ENCODE results near the gene OAS2. TPM values are rescaled to one million over a fixed set of nuclear protein-coding genes. Genes with fewer than 3 reads are reported as not detected.

Gene OAS2
- polyA plus RNA-seq, 2 of the 4 experiments (the other 2 are of a cell fraction), result 0.05 to 0.19 TPM

DNA sequence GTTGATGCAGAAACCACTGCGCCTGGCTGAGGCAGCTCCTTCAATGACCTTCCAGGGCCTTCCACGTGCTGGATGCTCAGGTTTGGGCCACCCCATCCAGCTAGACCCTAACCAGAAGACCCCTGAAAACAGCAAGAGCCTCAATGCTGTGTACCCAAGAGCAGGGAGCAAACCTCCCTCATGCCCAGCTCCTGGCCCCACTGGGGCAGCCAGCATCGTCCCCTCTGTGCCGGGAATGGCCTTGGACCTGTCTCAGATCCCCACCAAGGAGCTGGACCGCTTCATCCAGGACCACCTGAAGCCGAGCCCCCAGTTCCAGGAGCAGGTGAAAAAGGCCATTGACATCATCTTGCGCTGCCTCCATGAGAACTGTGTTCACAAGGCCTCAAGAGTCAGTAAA lies 29.5 kb upstream of the OAS2 start:
- no peak overlapping the region for H3K27ac ChIP-seq
- no peak overlapping the region for H3K4me3 ChIP-seq
- no peaks in the 10 kb centered on the region for H3K9me3 ChIP-seq
- TF ChIP-seq NR3C1 (IDR thresholded peaks at IDR 0.05) (no peak), RARB (CRISPR knock-in tag; IDR thresholded peaks at IDR 0.05) (no peak), SMC3 (IDR thresholded peaks at IDR 0.05) (no peak), ELK1 (IDR thresholded peaks at IDR 0.05; ENCODE audit: low read depth, low read length) (no peak), JUN (IDR thresholded peaks at IDR 0.05) (no peak), ZFP36 (IDR thresholded peaks at IDR 0.05; ENCODE audit: borderline replicate concordance, partially characterized antibody) (no peak), HOXB5 (CRISPR knock-in tag; IDR thresholded peaks at IDR 0.05) (no peak), RAD21 (conservative IDR thresholded peaks at IDR 0.05 in 1 of 2, IDR thresholded peaks at IDR 0.05 in 1 of 2) (no peak), RNF2 (IDR thresholded peaks at IDR 0.05; ENCODE audit: borderline replicate concordance, low read depth) (no peak), EHMT2 (IDR thresholded peaks at IDR 0.05; ENCODE audit: low read depth) (no peak), ZSCAN20 (CRISPR knock-in tag; IDR thresholded peaks at IDR 0.05) (no peak), CHD4 (IDR thresholded peaks at IDR 0.05; ENCODE audit: borderline replicate concordance) (no peak), FOXS1 (CRISPR knock-in tag; IDR thresholded peaks at IDR 0.05) (no peak), KDM5A (IDR thresholded peaks at IDR 0.05) (no peak), NFE2L2 (conservative IDR thresholded peaks at IDR 0.05; ENCODE audit: low read length) (no peak)
- TF ChIP-seq, protein P1, sequence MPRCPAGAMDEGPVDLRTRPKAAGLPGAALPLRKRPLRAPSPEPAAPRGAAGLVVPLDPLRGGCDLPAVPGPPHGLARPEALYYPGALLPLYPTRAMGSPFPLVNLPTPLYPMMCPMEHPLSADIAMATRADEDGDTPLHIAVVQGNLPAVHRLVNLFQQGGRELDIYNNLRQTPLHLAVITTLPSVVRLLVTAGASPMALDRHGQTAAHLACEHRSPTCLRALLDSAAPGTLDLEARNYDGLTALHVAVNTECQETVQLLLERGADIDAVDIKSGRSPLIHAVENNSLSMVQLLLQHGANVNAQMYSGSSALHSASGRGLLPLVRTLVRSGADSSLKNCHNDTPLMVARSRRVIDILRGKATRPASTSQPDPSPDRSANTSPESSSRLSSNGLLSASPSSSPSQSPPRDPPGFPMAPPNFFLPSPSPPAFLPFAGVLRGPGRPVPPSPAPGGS (IDR thresholded peaks at IDR 0.05), result no peak
- TF ChIP-seq, protein P2, sequence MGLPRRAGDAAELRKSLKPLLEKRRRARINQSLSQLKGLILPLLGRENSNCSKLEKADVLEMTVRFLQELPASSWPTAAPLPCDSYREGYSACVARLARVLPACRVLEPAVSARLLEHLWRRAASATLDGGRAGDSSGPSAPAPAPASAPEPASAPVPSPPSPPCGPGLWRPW (IDR thresholded peaks at IDR 0.05), result no peak
- TF ChIP-seq, protein P3, sequence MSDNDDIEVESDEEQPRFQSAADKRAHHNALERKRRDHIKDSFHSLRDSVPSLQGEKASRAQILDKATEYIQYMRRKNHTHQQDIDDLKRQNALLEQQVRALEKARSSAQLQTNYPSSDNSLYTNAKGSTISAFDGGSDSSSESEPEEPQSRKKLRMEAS (IDR thresholded peaks at IDR 0.05), result no peak
- ATAC-seq (no peak), FAIRE-seq (no peak), DNase-seq (ENCODE audit: low read depth in 1 of 2, low spot score in 1 of 2) (no peak)
- ChIA-PET CTCF (interaction anchor here (0.8 to 1.3 kb wide), 3 partner anchors 18 to 81 kb away, joined by 3 to 4 read pairs (median 3); no protein-coding TSS in a partner anchor), POLR2A (no interaction called here)
- WGBS (ENCODE audit: missing lambda C conversion rate), result 94% methylated on average over 7 of the region's 7 CpGs
- H3K4me1 ChIP-seq, result no peaks in the 10 kb centered on the region
- no peak overlapping the region for H3K4me2 ChIP-seq

DNA sequence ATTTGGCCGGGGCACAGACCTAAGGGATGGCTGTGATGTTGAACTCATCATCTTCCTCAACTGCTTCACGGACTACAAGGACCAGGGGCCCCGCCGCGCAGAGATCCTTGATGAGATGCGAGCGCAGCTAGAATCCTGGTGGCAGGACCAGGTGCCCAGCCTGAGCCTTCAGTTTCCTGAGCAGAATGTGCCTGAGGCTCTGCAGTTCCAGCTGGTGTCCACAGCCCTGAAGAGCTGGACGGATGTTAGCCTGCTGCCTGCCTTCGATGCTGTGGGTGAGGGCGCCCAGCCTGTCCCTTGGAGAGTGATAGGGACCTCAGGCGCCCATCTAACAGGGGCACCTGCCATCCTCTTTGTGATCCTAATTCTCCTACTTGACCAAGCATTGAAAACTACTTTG lies 27.6 kb upstream of the OAS2 start:
- ATAC-seq, result peak; percentile 49 to 59; a peak in 5 of 6 replicates

More for the DNA sequence above, 27.6 kb upstream of the OAS2 start:
- WGBS (ENCODE audit: missing lambda C conversion rate), result 93% methylated on average over 11 of the region's 11 CpGs
- Histone ChIP-seq H3K27ac (no peak overlapping the region), H3K4me1 (no peaks in the 10 kb centered on the region), H3K4me3 (no peak overlapping the region), H3K9me3 (no peaks in the 10 kb centered on the region), H3K4me2 (no peak overlapping the region)
- FAIRE-seq (no peak), DNase-seq (ENCODE audit: low read depth in 1 of 2, low spot score in 1 of 2) (no peak)
- POLR2A ChIA-PET, result no interaction called here
- TF ChIP-seq ZFP36 (IDR thresholded peaks at IDR 0.05; ENCODE audit: borderline replicate concordance, partially characterized antibody) (no peak), POLR2A (IDR thresholded peaks at IDR 0.05; ENCODE audit: low read length) (no peak), ELK1 (IDR thresholded peaks at IDR 0.05; ENCODE audit: low read depth, low read length) (no peak), KDM1A (IDR thresholded peaks at IDR 0.05; ENCODE audit: low read depth) (no peak), HOXB13 (CRISPR knock-in tag; IDR thresholded peaks at IDR 0.05; ENCODE audit: low read depth) (no peak), ZC3H11A (IDR thresholded peaks at IDR 0.05) (no peak), CHD4 (IDR thresholded peaks at IDR 0.05; ENCODE audit: borderline replicate concordance) (no peak), ESRRA (IDR thresholded peaks at IDR 0.05; ENCODE audit: borderline replicate concordance, low read length) (no peak), HOXA7 (CRISPR knock-in tag; IDR thresholded peaks at IDR 0.05) (no peak), RAD21 (conservative IDR thresholded peaks at IDR 0.05 in 1 of 2, IDR thresholded peaks at IDR 0.05 in 1 of 2) (no peak), FOSL2 (IDR thresholded peaks at IDR 0.05) (no peak), FOSL2 (CRISPR knock-in tag; IDR thresholded peaks at IDR 0.05) (no peak), BHLHE40 (IDR thresholded peaks at IDR 0.05; ENCODE audit: low read depth, low read length) (no peak), ZSCAN20 (CRISPR knock-in tag; IDR thresholded peaks at IDR 0.05) (no peak), MAFK (IDR thresholded peaks at IDR 0.05; ENCODE audit: partially characterized antibody) (no peak), SMC3 (IDR thresholded peaks at IDR 0.05) (no peak), CBX8 (IDR thresholded peaks at IDR 0.05) (no peak), JUN (IDR thresholded peaks at IDR 0.05) (no peak), HMGXB4 (CRISPR knock-in tag; IDR thresholded peaks at IDR 0.05; ENCODE audit: borderline replicate concordance) (no peak), FOSB (CRISPR knock-in tag; IDR thresholded peaks at IDR 0.05) (no peak)
- TF ChIP-seq, protein P4, sequence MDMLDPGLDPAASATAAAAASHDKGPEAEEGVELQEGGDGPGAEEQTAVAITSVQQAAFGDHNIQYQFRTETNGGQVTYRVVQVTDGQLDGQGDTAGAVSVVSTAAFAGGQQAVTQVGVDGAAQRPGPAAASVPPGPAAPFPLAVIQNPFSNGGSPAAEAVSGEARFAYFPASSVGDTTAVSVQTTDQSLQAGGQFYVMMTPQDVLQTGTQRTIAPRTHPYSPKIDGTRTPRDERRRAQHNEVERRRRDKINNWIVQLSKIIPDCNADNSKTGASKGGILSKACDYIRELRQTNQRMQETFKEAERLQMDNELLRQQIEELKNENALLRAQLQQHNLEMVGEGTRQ (IDR thresholded peaks at IDR 0.05), result no peak
- CTCF ChIA-PET, result interaction anchor here (0.6 to 1.2 kb wide), 3 partner anchors 10 to 32 kb away, joined by 3 to 4 read pairs (median 3); no protein-coding TSS in a partner anchor

All from A549 (cell line).